Activated CD8-positive, alpha-beta T cell treated with anti-CD3 and anti-CD28 coated beads for 36 hours (primary cell): ENCODE data around the gene SLIT3. TPM values are rescaled to one million over a fixed set of nuclear protein-coding genes. Genes with fewer than 3 reads are reported as not detected.
A peak's percentile ranks its signal among the peaks of the same experiment; 100 is the strongest.

Experiments used
- ATAC-seq: fragments of 200-7000 bp; cut with Tn5 transposase; one replicate; pipeline ENCODE4 v1.10.0; 2021; ENCODE audit warnings: mild to moderate bottlenecking, moderate library complexity
- CTCF ChIA-PET: fragments of 350-600 bp; sonication (Branson Sonifier 250); formaldehyde crosslinking; loops from one replicate; lab custom pipeline; 2021; ENCODE audit warnings: antibody characterized with exemption; lab: Charles Lee
- POLR2A ChIA-PET: fragments of 350-600 bp; sonication (Branson Sonifier 250); formaldehyde crosslinking; loops from one replicate; lab custom pipeline; 2021; ENCODE audit warnings: antibody characterized with exemption; lab: Charles Lee
- DNase-seq: peaks from one replicate; pipeline ENCODE4 v3.0.0-alpha.2; 2020
- H3K27ac Mint-ChIP-seq: one replicate; pipeline ENCODE4 v1.8.0; 2021; ENCODE audit warnings: mild to moderate bottlenecking, mixed read lengths
- H3K27me3 Mint-ChIP-seq: one replicate; pipeline ENCODE4 v1.8.0; 2021; ENCODE audit warnings: mixed read lengths
- H3K36me3 Mint-ChIP-seq: one replicate; pipeline ENCODE4 v1.8.0; 2021; ENCODE audit warnings: low read depth, mixed read lengths
- H3K4me1 Mint-ChIP-seq: one replicate; pipeline ENCODE4 v1.8.0; 2021; ENCODE audit warnings: low read depth, mixed read lengths
- H3K4me3 Mint-ChIP-seq: one replicate; pipeline ENCODE4 v1.8.0; 2021; ENCODE audit warnings: mild to moderate bottlenecking, moderate library complexity, mixed read lengths
- H3K9me3 Mint-ChIP-seq: one replicate; pipeline ENCODE4 v1.8.0; 2021; ENCODE audit warnings: mixed read lengths
- CTCF ChIP-seq: fragments of 200-600 bp; IDR thresholded peaks from one replicate; pipeline ENCODE4 v1.8.0; 2022; ENCODE audit warnings: antibody characterized with exemption, mild to moderate bottlenecking
- intact Hi-C: fragments of 100-400 bp; cut with micrococcal nuclease; formaldehyde crosslinking; loops from one replicate; pipeline ENCODE4 v1.10.0; 2022
- total RNA-seq, 2 experiments: library from RNA; stranded (reverse); gene quantifications; one replicate each; pipeline ENCODE4 v1.2.3, GENCODE V29; 2021

Gene SLIT3
- total RNA-seq, 2 experiments from 2014 or later = 0.69 to 0.74 TPM

DNA sequence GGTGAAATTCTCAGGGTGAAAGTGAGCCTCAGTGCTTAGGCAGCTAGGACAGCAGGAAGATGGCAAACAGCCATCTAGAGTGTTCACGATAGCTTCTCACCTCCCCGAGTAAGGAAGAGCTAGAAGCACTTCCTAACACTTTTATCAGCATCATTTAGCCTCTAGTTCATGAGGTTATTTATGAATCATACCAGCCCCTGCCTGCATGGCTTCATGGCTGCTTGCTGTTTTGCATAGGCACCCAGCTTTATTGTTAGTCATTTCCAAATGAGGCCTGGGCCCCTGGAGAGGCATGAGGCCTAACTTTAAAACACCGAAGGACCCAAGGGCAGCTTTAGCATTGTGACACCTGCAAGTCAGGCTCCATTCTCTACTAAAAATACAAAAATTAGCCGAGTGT, 586.9 kb downstream of the SLIT3 start:
- H3K4me3 Mint-ChIP-seq = no peak overlapping the region
- DNase-seq (peak; percentile 4), ATAC-seq (no peak)
- H3K27ac Mint-ChIP-seq = no peak overlapping the region
- CTCF ChIA-PET = interaction anchor here (0.8 to 1.1 kb wide), 2 partner anchors 34 kb away, joined by 3 read pairs; no protein-coding TSS in a partner anchor
- intact Hi-C loops = no loop called here
- POLR2A ChIA-PET = no interaction called here
- no peaks in the 10 kb centered on the region for H3K4me1 Mint-ChIP-seq
- H3K9me3 Mint-ChIP-seq = no peaks in the 10 kb centered on the region
- no peaks in the 10 kb centered on the region for H3K36me3 Mint-ChIP-seq
- TF ChIP-seq CTCF = no peak
- peaks cover 4% of the 10 kb centered on the region for H3K27me3 Mint-ChIP-seq

GRCh38 chr5:168713051-168713450, 587.9 kb downstream of the SLIT3 start:
- peaks cover 3% of the 10 kb centered on the region for H3K27me3 Mint-ChIP-seq
- intact Hi-C loops = no loop called here
- H3K36me3 Mint-ChIP-seq = no peaks in the 10 kb centered on the region
- no peaks in the 10 kb centered on the region for H3K4me1 Mint-ChIP-seq
- TF ChIP-seq CTCF = no peak
- ChIA-PET CTCF (no interaction called here), POLR2A (no interaction called here)
- no peak overlapping the region for H3K27ac Mint-ChIP-seq
- no peaks in the 10 kb centered on the region for H3K9me3 Mint-ChIP-seq
- ATAC-seq (no peak), DNase-seq (no peak)
- no peak overlapping the region for H3K4me3 Mint-ChIP-seq

GRCh38 chr5:168712280-168712924, 588.5 kb downstream of the SLIT3 start:
- CTCF ChIA-PET = no interaction called here

DNA sequence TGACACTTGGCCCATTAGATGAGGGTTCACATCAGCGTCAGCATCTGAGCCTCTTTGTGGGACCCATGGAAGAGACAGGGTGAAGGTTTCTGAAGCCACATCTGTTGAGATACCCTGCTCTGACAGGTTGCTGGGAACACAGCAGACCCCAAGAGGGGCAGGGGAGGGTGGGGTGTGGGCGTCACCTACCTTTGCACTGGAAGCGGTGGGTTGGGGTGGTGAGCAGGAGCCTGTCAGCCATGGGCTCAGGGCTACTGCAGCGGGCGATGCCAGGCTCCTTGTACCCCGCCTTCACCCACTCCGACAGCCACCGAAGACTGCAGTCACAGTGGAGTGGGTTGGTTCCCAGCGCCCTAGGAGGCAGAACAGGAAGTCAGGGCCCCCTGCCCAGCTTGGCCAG, 590.2 kb downstream of the SLIT3 start:
- Mint-ChIP-seq H3K4me3 (no peak overlapping the region), H3K27me3 (peaks cover 3% of the 10 kb centered on the region), H3K27ac (no peak overlapping the region), H3K9me3 (no peaks in the 10 kb centered on the region), H3K36me3 (no peaks in the 10 kb centered on the region), H3K4me1 (no peaks in the 10 kb centered on the region)
- DNase-seq (no peak), ATAC-seq (no peak)
- intact Hi-C loops = no loop called here
- ChIA-PET CTCF (no interaction called here), POLR2A (no interaction called here)
- TF ChIP-seq CTCF = no peak

More at GRCh38 chr5:168712280-168712924, 588.5 kb downstream of the SLIT3 start:
- Mint-ChIP-seq H3K27ac (no peak overlapping the region), H3K4me1 (no peaks in the 10 kb centered on the region), H3K9me3 (no peaks in the 10 kb centered on the region), H3K27me3 (peaks cover 3% of the 10 kb centered on the region), H3K4me3 (no peak overlapping the region), H3K36me3 (no peaks in the 10 kb centered on the region)
- intact Hi-C loops = no loop called here
- DNase-seq (no peak), ATAC-seq (no peak)
- POLR2A ChIA-PET = interaction anchor here (1.0 kb wide), 1 partner anchor 13 kb away, joined by 3 read pairs; no protein-coding TSS in a partner anchor
- TF ChIP-seq CTCF = no peak
